Measurements from ENCODE around the gene DMWD. TPM values are rescaled to one million over a fixed set of nuclear protein-coding genes. Genes with fewer than 3 reads are reported as not detected.

DMWD gene
- total and polyA plus RNA-seq, 2 of the 4 experiments (the other 2 are of a cell fraction), result 9.7 to 28.5 TPM

DNA sequence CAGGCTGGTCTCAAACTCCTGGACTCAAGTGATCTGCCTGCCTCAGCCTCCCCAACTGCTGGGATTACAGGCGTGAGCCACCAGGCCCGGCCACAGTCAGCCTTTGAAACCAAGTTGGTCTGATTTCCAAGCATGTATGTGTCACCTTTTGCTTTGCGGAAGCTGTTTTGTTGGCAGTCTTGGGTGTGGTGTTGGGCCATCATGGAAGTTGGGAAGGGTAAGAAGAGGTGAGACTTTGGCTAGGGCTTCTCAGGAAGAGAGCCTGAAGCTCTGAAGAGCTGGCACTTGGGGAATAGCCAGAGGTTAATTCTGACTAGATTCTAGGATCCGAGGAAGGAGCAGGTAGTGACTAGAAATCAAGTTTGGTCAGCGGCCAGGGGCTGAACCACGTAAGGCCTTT lies 19.7 kb upstream of the DMWD start:
- ChIA-PET POLR2A (ENCODE audit: unreplicated experiment) (no interaction called here), CTCF (no interaction called here)
- BruUV-seq (replicated peaks), result no TSS peak
- H4K5ac ChIP-seq (ENCODE audit: low read depth, low read length), result no peak overlapping the region
- no peak overlapping the region for H3K23ac ChIP-seq (ENCODE audit: low read depth, low read length)
- H3K18ac ChIP-seq (ENCODE audit: low read depth, low read length), result no peak overlapping the region
- no peak overlapping the region; the same call in 2 of the 3 replicates for H2BK15ac ChIP-seq (ENCODE audit: low read depth, low read length)
- H2BK5ac ChIP-seq (ENCODE audit: low read depth, low read length, poor library complexity, severe bottlenecking), result no peak overlapping the region
- intact Hi-C loops (cut with micrococcal nuclease), result no loop called here
- no peak overlapping the region; the same call in 1 of the 2 replicates for H3K14ac ChIP-seq (replicated peaks; ENCODE audit: low read depth, low read length)
- H2AFZ ChIP-seq (replicated peaks; ENCODE audit: low read length, poor library complexity), result no peak overlapping the region
- in situ Hi-C loops (cut with MboI; ENCODE audit: low sequenced_read_pairs), result no loop called here
- H3K9me1 ChIP-seq (ENCODE audit: insufficient read depth, low read length), result peaks cover 5% of the 10 kb centered on the region
- no peaks in the 10 kb centered on the region for H3K9me3 ChIP-seq (ENCODE audit: control insufficient read depth, insufficient read depth, low read length)
- peaks cover 8% of the 10 kb centered on the region for H3K4me1 ChIP-seq (ENCODE audit: control insufficient read depth, insufficient read depth, low read length)
- H2BK20ac ChIP-seq (ENCODE audit: low read depth, low read length), result peak overlapping the region; percentile 64; the same call in 1 of the 2 replicates
- dilution Hi-C loops (cut with HindIII; ENCODE audit: low sequenced_read_pairs, unreplicated experiment), result no loop called here
- DNase-seq, result no peak
- no peak overlapping the region for H3K56ac ChIP-seq (ENCODE audit: extremely low read depth, insufficient read depth, low read length)
- TF ChIP-seq NFE2L2 (IDR thresholded peaks at IDR 0.05; ENCODE audit: low read depth, low read length) (no peak), SMC3 (IDR thresholded peaks at IDR 0.05; ENCODE audit: low read depth, low read length) (no peak), POLR2A (IDR thresholded peaks at IDR 0.05; ENCODE audit: low read depth, low read length) (no peak), RFX5 (IDR thresholded peaks at IDR 0.05; ENCODE audit: low read depth, low read length) (no peak), CHD1 (IDR thresholded peaks at IDR 0.05; ENCODE audit: low read depth, low read length) (no peak), MAFK (IDR thresholded peaks at IDR 0.05; ENCODE audit: low read depth, low read length) (no peak)
- TF ChIP-seq, protein P1, sequence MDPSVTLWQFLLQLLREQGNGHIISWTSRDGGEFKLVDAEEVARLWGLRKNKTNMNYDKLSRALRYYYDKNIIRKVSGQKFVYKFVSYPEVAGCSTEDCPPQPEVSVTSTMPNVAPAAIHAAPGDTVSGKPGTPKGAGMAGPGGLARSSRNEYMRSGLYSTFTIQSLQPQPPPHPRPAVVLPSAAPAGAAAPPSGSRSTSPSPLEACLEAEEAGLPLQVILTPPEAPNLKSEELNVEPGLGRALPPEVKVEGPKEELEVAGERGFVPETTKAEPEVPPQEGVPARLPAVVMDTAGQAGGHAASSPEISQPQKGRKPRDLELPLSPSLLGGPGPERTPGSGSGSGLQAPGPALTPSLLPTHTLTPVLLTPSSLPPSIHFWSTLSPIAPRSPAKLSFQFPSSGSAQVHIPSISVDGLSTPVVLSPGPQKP (IDR thresholded peaks at IDR 0.05; ENCODE audit: borderline replicate concordance, low read depth, low read length), result no peak
- TF ChIP-seq, protein P2, sequence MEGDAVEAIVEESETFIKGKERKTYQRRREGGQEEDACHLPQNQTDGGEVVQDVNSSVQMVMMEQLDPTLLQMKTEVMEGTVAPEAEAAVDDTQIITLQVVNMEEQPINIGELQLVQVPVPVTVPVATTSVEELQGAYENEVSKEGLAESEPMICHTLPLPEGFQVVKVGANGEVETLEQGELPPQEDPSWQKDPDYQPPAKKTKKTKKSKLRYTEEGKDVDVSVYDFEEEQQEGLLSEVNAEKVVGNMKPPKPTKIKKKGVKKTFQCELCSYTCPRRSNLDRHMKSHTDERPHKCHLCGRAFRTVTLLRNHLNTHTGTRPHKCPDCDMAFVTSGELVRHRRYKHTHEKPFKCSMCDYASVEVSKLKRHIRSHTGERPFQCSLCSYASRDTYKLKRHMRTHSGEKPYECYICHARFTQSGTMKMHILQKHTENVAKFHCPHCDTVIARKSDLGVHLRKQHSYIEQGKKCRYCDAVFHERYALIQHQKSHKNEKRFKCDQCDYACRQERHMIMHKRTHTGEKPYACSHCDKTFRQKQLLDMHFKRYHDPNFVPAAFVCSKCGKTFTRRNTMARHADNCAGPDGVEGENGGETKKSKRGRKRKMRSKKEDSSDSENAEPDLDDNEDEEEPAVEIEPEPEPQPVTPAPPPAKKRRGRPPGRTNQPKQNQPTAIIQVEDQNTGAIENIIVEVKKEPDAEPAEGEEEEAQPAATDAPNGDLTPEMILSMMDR (conservative IDR thresholded peaks at IDR 0.05; ENCODE audit: low read depth, low read length), result no peak
- TF ChIP-seq, protein P3, sequence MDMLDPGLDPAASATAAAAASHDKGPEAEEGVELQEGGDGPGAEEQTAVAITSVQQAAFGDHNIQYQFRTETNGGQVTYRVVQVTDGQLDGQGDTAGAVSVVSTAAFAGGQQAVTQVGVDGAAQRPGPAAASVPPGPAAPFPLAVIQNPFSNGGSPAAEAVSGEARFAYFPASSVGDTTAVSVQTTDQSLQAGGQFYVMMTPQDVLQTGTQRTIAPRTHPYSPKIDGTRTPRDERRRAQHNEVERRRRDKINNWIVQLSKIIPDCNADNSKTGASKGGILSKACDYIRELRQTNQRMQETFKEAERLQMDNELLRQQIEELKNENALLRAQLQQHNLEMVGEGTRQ (IDR thresholded peaks at IDR 0.05; ENCODE audit: low read depth, low read length), result no peak
- H3K36me3 ChIP-seq (ENCODE audit: control insufficient read depth, insufficient read depth, low read length), result peaks cover 3% of the 10 kb centered on the region; the same call in 1 of the 2 replicates
- H3K4me3 ChIP-seq (ENCODE audit: insufficient read depth, low read depth, low read length), result no peak overlapping the region
- H3K9ac ChIP-seq (ENCODE audit: low read depth, low read length), result no peak overlapping the region
- H3K4ac ChIP-seq (ENCODE audit: low read depth, low read length), result no peak overlapping the region; the same call in 1 of the 2 replicates
- H4K20me1 ChIP-seq (ENCODE audit: insufficient read depth, low read length), result peaks cover 5% of the 10 kb centered on the region; the same call in 1 of the 2 replicates
- H2BK120ac ChIP-seq (ENCODE audit: low read depth, low read length), result peak overlapping the region; percentile 34; the same call in 1 of the 2 replicates
- peak overlapping the region; percentile 26; the same call in 1 of the 2 replicates for H2AK5ac ChIP-seq (ENCODE audit: low read depth, low read length)
- no peaks in the 10 kb centered on the region for H3K27me3 ChIP-seq (ENCODE audit: control insufficient read depth, insufficient read depth, low read length)
- no peak overlapping the region for H3K4me2 ChIP-seq (ENCODE audit: low read depth, low read length)
- no peak for ATAC-seq (ENCODE audit: low read depth)
- H3K79me1 ChIP-seq (ENCODE audit: low read depth in 1 of 2, low read length in 2 of 2), result no peaks in the 10 kb centered on the region; a peak in 1 of 4 replicates
- peak overlapping the region; percentile 70 for H2AK9ac ChIP-seq (replicated peaks; ENCODE audit: low read depth, low read length, poor library complexity)
- WGBS, 2 experiments (ENCODE audit: extremely low coverage in 2 of 2, insufficient read length in 1 of 2), result 94% methylated on average over 6 of the region's 6 CpGs; no CpG with 5 or more reads in 1 of the 2 experiments
- H4K8ac ChIP-seq (ENCODE audit: low read depth in 2 of 2, low read length in 2 of 2), result no peak overlapping the region
- peak overlapping the region; percentile 59; the same call in 1 of the 2 replicates for H4K91ac ChIP-seq (ENCODE audit: insufficient read depth, low read depth, low read length)
- no peak overlapping the region for H3K27ac ChIP-seq (ENCODE audit: insufficient read depth, low read length)
